SK-N-SH treated with all-trans-retinoic acid at 6 μM for 48 hours (cell line): ENCODE data around the gene CCDC171.

Experiments used
- ATAC-seq: fragments of 200-7000 bp; cut with Tn5 transposase; 3 replicates; pipeline ENCODE4 v1.9.1; 2020; ENCODE audit warnings: mild to moderate bottlenecking, moderate library complexity
- ARNTL ChIP-seq: fragments of 450-650 bp; formaldehyde crosslinking; IDR thresholded peaks from 2 replicates; pipeline ENCODE4 v1.5.0; 2020; ENCODE audit warnings: low read depth, mild to moderate bottlenecking, moderate library complexity, borderline replicate concordance
- BACH2 ChIP-seq: fragments of 250-450 bp; sonication (Bioruptor Pico); IDR thresholded peaks from 2 replicates; pipeline ENCODE4 v1.9.0; 2021; ENCODE audit warnings: mild to moderate bottlenecking, borderline replicate concordance
- CSDC2 ChIP-seq: fragments of 250-450 bp; sonication (Bioruptor Pico); IDR thresholded peaks from 2 replicates; pipeline ENCODE4 v1.5.0; 2020; ENCODE audit warnings: mild to moderate bottlenecking, moderate library complexity
- ESRRG ChIP-seq: fragments of 250-450 bp; sonication (Bioruptor Pico); IDR thresholded peaks from 2 replicates; pipeline ENCODE4 v1.6.1; 2021; ENCODE audit warnings: mild to moderate bottlenecking
- ISL1 ChIP-seq: fragments of 250-450 bp; sonication (Bioruptor Pico); IDR thresholded peaks from 2 replicates; pipeline ENCODE4 v2.1.2; 2022; ENCODE audit warnings: mild to moderate bottlenecking, moderate library complexity
- OSR1 ChIP-seq: fragments of 250-450 bp; sonication (Bioruptor Pico); IDR thresholded peaks from 2 replicates; pipeline ENCODE4 v1.8.0; 2022; ENCODE audit warnings: moderate library complexity, mild to moderate bottlenecking, inconsistent platforms
- PPARA ChIP-seq: fragments of 250-450 bp; sonication (Bioruptor Pico); IDR thresholded peaks from 2 replicates; pipeline ENCODE4 v1.5.0; 2020; ENCODE audit warnings: mild to moderate bottlenecking, borderline replicate concordance
- RARB ChIP-seq: fragments of 250-450 bp; sonication (Bioruptor Pico); IDR thresholded peaks from 2 replicates; pipeline ENCODE4 v1.8.0; 2021; ENCODE audit warnings: mild to moderate bottlenecking, moderate library complexity
- TCF4 ChIP-seq: fragments of 250-450 bp; sonication (Bioruptor Pico); IDR thresholded peaks from 2 replicates; pipeline ENCODE4 v1.8.0; 2021; ENCODE audit warnings: mild to moderate bottlenecking, moderate library complexity, borderline replicate concordance
- TOX ChIP-seq: fragments of 250-450 bp; sonication (Bioruptor Pico); IDR thresholded peaks from 2 replicates; pipeline ENCODE4 v1.8.0; 2021; ENCODE audit warnings: mild to moderate bottlenecking, moderate library complexity, borderline replicate concordance
- ZC3H10 ChIP-seq: fragments of 250-450 bp; sonication (Bioruptor Pico); IDR thresholded peaks from 2 replicates; pipeline ENCODE4 v1.5.1; 2021; ENCODE audit warnings: mild to moderate bottlenecking, moderate library complexity
- ZFP3 ChIP-seq: fragments of 250-450 bp; sonication (Bioruptor Pico); IDR thresholded peaks from 2 replicates; pipeline ENCODE4 v1.5.0; 2020; ENCODE audit warnings: mild to moderate bottlenecking, moderate library complexity
- ZFP30 ChIP-seq: fragments of 450-650 bp; formaldehyde crosslinking; IDR thresholded peaks from 2 replicates; pipeline ENCODE4 v1.5.0; 2022; ENCODE audit warnings: mild to moderate bottlenecking, moderate library complexity
- ZNF565 ChIP-seq: fragments of 450-650 bp; formaldehyde crosslinking; conservative IDR thresholded peaks from 2 replicates; pipeline ENCODE4 v1.5.0; 2020; ENCODE audit warnings: low read depth, mild to moderate bottlenecking, moderate library complexity
- ZNF70 ChIP-seq: fragments of 450-650 bp; formaldehyde crosslinking; IDR thresholded peaks from 2 replicates; pipeline ENCODE4 v1.5.0; 2020; ENCODE audit warnings: mild to moderate bottlenecking, moderate library complexity
- ZNF8 ChIP-seq: fragments of 450-650 bp; formaldehyde crosslinking; IDR thresholded peaks from 2 replicates; pipeline ENCODE4 v1.5.0; 2020; ENCODE audit warnings: mild to moderate bottlenecking, moderate library complexity
- TF ChIP-seq, protein P1 (sequence below): fragments of 250-450 bp; sonication (Bioruptor Pico); IDR thresholded peaks from 2 replicates; pipeline ENCODE4 v1.8.0; 2020; ENCODE audit warnings: mild to moderate bottlenecking, moderate library complexity, borderline replicate concordance
- TF ChIP-seq, protein P2 (sequence below): fragments of 250-450 bp; sonication (Bioruptor Pico); IDR thresholded peaks from 2 replicates; pipeline ENCODE4 v1.8.0; 2021; ENCODE audit warnings: low read depth, mild to moderate bottlenecking, moderate library complexity, borderline replicate concordance
- TF ChIP-seq, protein P3 (sequence below): fragments of 250-450 bp; sonication (Bioruptor Pico); IDR thresholded peaks from 2 replicates; pipeline ENCODE4 v1.5.1; 2020; ENCODE audit warnings: low read depth, mild to moderate bottlenecking, moderate library complexity
- TF ChIP-seq, protein P4 (sequence below): fragments of 250-450 bp; sonication (Bioruptor Pico); IDR thresholded peaks from 2 replicates; pipeline ENCODE4 v1.5.1; 2021; ENCODE audit warnings: mild to moderate bottlenecking, moderate library complexity

Gene CCDC171

DNA sequence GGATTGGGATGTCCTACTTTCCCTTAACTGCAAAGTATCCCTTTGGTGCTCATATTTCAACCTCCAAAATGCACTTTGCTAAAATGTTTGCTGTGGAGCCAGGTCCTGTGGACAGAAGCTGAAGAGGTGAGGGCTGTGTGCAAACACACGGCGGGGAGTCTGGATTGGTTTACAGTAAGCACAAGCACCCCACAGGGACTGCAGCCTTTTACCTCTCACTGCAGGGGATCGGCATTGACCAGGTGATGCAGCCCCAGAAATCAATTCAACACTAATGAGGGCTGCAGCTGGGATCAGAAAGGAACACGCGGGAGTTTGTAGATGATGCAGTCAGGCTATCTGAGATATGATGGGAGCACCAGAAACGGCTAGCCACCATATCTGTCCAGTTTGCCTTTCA, 450.9 kb downstream of the CCDC171 start:
- ATAC-seq: no peak

DNA sequence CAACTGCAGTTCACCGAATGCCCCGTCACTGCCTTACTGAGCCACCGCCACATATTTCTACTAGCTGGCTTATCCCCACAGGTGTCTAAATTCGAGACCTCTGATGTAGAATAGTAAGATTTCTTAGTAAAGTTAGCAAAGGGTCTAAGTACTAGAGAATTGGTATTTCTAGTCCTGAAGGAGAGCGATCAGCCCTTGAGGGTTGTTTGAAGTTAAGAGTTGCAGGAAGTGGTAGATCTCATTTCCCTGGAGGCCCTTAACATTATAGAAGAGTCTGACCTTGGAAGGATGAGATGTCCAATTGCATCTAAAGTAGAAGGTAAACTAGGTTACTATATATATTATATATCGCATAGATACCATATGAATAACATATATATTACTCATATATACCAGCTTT, 451.8 kb downstream of the CCDC171 start:
- ATAC-seq: no peak
- TF ChIP-seq TCF4 (CRISPR knock-in tag): no peak
- no peak for TF ChIP-seq ZFP30 (CRISPR knock-in tag)
- no peak for TF ChIP-seq ARNTL (CRISPR knock-in tag)
- TF ChIP-seq, all 23 proteins: peak for 0

More for the DNA sequence above, 450.9 kb downstream of the CCDC171 start:
- TF ChIP-seq ESRRG (no peak), ZC3H10 (CRISPR knock-in tag) (no peak)

DNA sequence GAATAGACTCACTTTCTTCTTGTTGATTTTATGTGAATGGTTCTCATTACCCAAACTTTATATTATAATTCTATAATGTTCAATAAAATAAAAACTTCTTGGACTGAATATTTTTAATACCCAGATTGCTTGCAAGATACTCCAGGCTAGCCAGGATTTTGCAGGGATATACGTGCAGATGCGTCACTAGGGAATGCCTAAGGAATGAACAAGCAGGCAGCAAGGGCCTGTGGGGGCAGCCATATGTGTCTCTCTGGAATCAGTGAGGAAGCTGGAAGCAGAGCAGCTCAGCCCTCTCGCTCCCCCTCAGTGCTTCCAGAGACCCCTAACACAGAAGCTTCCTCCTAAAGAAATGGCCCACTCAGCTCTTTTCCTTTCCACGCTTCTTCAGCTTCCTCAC, 457.4 kb downstream of the CCDC171 start:
- TF ChIP-seq ZNF565 (CRISPR knock-in tag): no peak
- no peak for TF ChIP-seq ZNF8
- TF ChIP-seq, protein P1, sequence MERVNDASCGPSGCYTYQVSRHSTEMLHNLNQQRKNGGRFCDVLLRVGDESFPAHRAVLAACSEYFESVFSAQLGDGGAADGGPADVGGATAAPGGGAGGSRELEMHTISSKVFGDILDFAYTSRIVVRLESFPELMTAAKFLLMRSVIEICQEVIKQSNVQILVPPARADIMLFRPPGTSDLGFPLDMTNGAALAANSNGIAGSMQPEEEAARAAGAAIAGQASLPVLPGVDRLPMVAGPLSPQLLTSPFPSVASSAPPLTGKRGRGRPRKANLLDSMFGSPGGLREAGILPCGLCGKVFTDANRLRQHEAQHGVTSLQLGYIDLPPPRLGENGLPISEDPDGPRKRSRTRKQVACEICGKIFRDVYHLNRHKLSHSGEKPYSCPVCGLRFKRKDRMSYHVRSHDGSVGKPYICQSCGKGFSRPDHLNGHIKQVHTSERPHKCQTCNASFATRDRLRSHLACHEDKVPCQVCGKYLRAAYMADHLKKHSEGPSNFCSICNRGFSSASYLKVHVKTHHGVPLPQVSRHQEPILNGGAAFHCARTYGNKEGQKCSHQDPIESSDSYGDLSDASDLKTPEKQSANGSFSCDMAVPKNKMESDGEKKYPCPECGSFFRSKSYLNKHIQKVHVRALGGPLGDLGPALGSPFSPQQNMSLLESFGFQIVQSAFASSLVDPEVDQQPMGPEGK (CRISPR knock-in tag): no peak
- TF ChIP-seq CSDC2: no peak
- TF ChIP-seq TOX (CRISPR knock-in tag): no peak
- TF ChIP-seq TCF4 (CRISPR knock-in tag): no peak
- TF ChIP-seq, protein P2, sequence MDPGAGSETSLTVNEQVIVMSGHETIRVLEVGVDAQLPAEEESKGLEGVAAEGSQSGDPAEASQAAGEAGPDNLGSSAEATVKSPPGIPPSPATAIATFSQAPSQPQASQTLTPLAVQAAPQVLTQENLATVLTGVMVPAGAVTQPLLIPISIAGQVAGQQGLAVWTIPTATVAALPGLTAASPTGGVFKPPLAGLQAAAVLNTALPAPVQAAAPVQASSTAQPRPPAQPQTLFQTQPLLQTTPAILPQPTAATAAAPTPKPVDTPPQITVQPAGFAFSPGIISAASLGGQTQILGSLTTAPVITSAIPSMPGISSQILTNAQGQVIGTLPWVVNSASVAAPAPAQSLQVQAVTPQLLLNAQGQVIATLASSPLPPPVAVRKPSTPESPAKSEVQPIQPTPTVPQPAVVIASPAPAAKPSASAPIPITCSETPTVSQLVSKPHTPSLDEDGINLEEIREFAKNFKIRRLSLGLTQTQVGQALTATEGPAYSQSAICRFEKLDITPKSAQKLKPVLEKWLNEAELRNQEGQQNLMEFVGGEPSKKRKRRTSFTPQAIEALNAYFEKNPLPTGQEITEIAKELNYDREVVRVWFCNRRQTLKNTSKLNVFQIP (CRISPR knock-in tag): no peak
- TF ChIP-seq ZFP30 (CRISPR knock-in tag): no peak
- TF ChIP-seq ZC3H10 (CRISPR knock-in tag): no peak
- no peak for TF ChIP-seq ZFP3 (CRISPR knock-in tag)
- TF ChIP-seq RARB: no peak
- no peak for TF ChIP-seq ISL1
- TF ChIP-seq ZNF70 (CRISPR knock-in tag): no peak
- TF ChIP-seq, protein P3, sequence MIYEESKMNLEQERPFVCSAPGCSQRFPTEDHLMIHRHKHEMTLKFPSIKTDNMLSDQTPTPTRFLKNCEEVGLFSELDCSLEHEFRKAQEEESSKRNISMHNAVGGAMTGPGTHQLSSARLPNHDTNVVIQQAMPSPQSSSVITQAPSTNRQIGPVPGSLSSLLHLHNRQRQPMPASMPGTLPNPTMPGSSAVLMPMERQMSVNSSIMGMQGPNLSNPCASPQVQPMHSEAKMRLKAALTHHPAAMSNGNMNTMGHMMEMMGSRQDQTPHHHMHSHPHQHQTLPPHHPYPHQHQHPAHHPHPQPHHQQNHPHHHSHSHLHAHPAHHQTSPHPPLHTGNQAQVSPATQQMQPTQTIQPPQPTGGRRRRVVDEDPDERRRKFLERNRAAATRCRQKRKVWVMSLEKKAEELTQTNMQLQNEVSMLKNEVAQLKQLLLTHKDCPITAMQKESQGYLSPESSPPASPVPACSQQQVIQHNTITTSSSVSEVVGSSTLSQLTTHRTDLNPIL: no peak
- no peak for TF ChIP-seq ARNTL (CRISPR knock-in tag)
- TF ChIP-seq ESRRG: no peak

DNA sequence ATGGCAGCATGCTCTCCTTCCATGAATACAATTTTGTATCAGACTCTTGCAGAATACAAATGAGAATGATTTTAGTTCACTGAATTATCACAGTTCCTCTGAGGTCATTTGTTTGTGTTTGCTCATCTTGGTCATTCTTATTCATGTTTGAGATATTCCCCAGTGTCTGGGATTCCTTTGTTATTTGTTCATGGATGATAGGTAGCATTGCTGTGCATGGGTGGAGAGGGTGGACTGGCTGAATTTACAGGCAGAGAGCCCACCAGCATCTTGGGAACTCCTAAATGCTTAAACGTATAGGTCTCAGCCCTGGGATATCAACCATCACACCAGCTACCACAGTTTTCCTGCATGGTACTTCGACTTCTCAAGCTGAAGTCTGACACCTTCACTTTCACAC, 459.8 kb downstream of the CCDC171 start:
- no peak for TF ChIP-seq PPARA (CRISPR knock-in tag)
- no peak for TF ChIP-seq BACH2 (CRISPR knock-in tag)
- no peak for TF ChIP-seq RARB
- TF ChIP-seq ZNF8: no peak
- no peak for TF ChIP-seq ZNF70 (CRISPR knock-in tag)
- no peak for TF ChIP-seq CSDC2
- TF ChIP-seq, protein P2 (CRISPR knock-in tag): no peak
- TF ChIP-seq ZFP3 (CRISPR knock-in tag): no peak
- TF ChIP-seq, protein P3: no peak
- no peak for TF ChIP-seq ISL1
- TF ChIP-seq, protein P4, sequence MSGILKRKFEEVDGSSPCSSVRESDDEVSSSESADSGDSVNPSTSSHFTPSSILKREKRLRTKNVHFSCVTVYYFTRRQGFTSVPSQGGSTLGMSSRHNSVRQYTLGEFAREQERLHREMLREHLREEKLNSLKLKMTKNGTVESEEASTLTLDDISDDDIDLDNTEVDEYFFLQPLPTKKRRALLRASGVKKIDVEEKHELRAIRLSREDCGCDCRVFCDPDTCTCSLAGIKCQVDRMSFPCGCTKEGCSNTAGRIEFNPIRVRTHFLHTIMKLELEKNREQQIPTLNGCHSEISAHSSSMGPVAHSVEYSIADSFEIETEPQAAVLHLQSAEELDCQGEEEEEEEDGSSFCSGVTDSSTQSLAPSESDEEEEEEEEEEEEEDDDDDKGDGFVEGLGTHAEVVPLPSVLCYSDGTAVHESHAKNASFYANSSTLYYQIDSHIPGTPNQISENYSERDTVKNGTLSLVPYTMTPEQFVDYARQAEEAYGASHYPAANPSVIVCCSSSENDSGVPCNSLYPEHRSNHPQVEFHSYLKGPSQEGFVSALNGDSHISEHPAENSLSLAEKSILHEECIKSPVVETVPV (CRISPR knock-in tag): no peak
- no peak for TF ChIP-seq ZC3H10 (CRISPR knock-in tag)
- no peak for TF ChIP-seq ARNTL (CRISPR knock-in tag)
- no peak for TF ChIP-seq TOX (CRISPR knock-in tag)
- TF ChIP-seq OSR1: no peak
- no peak for ATAC-seq

More for the DNA sequence above, 457.4 kb downstream of the CCDC171 start:
- no peak for ATAC-seq
